Natural killer cell treated with Interleukin-12 subunit alpha and Interleukin-12 subunit beta and Interleukin-15 and Interleukin-18, amount 100 ng/mL, for 72 hours (primary cell): ENCODE measurements around the gene PHF13. TPM values are rescaled to one million over a fixed set of nuclear protein-coding genes. Genes with fewer than 3 reads are reported as not detected.

Experiments
- ATAC-seq, 2 donors: fragments of 150-1000 bp; cut with Tn5 transposase in 1 of 2; sonication (Bioruptor Pico), chemical (Tn5 transposase) in 1 of 2; 2 replicates each; pipeline ENCODE4 v1.10.0; 2021
- DNase-seq: peaks from one replicate; pipeline ENCODE4 v3.0.0; 2022; ENCODE audit warnings: low spot score
- H3K27ac Mint-ChIP-seq, 2 donors: 1 replicate in 1 of 2; 2 replicates in 1 of 2; pipeline ENCODE4 v1.8.0; 2022; ENCODE audit warnings: mixed read lengths in 2 of 2, mild to moderate bottlenecking in 1 of 2, moderate library complexity in 1 of 2
- H3K27me3 Mint-ChIP-seq, 2 donors: 1 replicate in 1 of 2; 2 replicates in 1 of 2; pipeline ENCODE4 v1.8.0; 2022; ENCODE audit warnings: mixed read lengths in 2 of 2
- H3K36me3 Mint-ChIP-seq: one replicate; pipeline ENCODE4 v1.8.0; 2022; ENCODE audit warnings: mixed read lengths
- H3K4me1 Mint-ChIP-seq, 2 donors: 1 replicate in 1 of 2; 2 replicates in 1 of 2; pipeline ENCODE4 v1.8.0; 2022; ENCODE audit warnings: low read depth in 2 of 2, mixed read lengths in 2 of 2, mild to moderate bottlenecking in 1 of 2
- H3K4me3 Mint-ChIP-seq: one replicate; pipeline ENCODE4 v1.8.0; 2022; ENCODE audit warnings: mixed read lengths
- H3K9me3 Mint-ChIP-seq: 2 replicates; pipeline ENCODE4 v1.8.0; 2022; ENCODE audit warnings: mixed read lengths
- total RNA-seq, 2 donors: library from RNA; stranded (reverse); gene quantifications; one replicate each; pipeline ENCODE4 v1.2.3, GENCODE V29; 2022

PHF13 gene
- 10 to 100 TPM; 10.8 to 14.7 TPM for total RNA-seq

DNA sequence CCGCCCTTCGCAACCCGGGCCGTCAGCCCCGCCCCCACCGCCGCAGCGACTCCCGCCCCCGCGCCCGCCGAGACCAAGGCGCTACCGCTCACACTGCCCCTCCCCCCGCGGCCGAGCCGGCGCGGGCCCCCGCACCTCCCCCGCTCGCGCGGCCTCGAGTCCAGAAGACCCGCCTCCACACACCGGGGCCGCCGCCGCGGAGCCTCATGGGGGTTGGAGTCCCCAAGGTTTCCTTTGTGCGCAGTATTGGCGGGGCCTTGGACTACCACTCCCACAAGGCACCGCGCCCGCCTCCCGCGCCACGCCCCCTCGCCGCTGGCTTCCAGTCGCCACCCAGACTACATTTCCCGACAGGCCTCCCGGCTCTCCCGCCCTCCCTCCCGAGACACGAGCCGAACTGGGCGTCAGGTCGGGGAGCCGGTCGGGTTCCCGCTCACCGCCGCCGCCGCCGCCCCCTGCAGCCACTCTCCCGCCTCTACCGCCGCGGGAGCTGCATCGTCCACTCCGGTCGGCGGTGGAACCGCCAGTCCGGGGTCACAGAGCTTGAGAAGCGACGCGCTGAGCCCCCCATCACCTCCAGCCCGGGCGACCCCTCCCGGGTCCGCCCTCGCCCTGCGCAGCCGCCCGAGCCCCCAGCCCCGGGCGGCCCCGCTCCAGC is at the start of gene PHF13:
Gene PHF13, plus strand, starts transcription at position 371 of the 658 bp plus-strand sequence. CDS start 336 bp downstream, outside the sequence.
- no peaks in the 10 kb centered on the region for H3K36me3 Mint-ChIP-seq

DNA sequence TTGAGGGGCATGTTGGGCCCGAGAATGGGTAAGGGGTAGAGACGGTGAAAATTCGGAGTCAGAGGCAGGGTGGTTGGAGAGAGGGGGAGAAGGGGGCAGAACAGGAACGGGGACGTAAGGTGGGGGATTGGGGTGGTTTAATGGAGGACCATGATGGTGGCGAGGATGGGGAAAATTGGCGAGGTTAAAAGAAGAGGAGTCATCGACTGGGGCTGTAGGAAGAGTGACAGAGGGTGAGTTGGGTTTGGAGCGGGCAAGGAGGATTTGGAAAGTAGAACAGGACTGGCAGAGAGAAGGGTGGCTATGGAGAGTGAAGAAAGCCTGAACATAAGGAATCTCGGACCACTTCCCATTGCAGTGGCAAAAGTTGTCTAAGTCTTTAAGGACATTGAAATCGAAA is 44.5 kb upstream of the PHF13 start:
- Mint-ChIP-seq H3K4me1 (no peaks in the 10 kb centered on the region), H3K27me3 (peaks cover 8 to 17% of the 10 kb centered on the region in 2 donors), H3K27ac (no peak overlapping the region), H3K36me3 (no peaks in the 10 kb centered on the region), H3K9me3 (no peaks in the 10 kb centered on the region), H3K4me3 (no peak overlapping the region)
- no peak for DNase-seq
- ATAC-seq, result no peak

More for the DNA sequence above, at the start of gene PHF13:
- H3K9me3 Mint-ChIP-seq, result no peaks in the 10 kb centered on the region
- peak; percentile 99 for ATAC-seq
- no peaks in the 10 kb centered on the region for H3K27me3 Mint-ChIP-seq
- peak; percentile 100 for DNase-seq
- peaks cover 12 to 16% of the 10 kb centered on the region in 2 donors for H3K4me1 Mint-ChIP-seq
- peak within 1 kb of the TSS; percentile 75 to 82 for H3K27ac Mint-ChIP-seq
- peak within 1 kb of the TSS; percentile 98 for H3K4me3 Mint-ChIP-seq

DNA sequence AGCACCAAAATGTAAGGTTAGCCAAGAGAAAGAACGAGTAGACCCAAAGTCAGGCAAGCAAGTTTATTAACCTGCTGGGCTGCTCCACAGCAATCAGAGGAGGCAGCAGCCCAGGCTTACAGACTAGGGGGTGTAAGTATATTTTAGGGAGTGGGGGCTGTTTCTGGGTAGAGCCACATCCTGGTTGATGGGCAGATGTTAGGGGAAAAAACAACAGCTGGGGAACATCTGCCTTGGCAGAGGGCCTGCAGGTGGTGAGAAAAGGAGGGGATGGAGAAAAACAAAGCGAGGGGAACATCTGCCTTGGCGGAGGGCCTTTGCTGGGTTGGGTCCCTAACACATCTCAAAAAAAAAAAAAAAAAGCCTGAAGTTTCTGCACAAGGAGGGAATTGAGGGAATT is 43.4 kb upstream of the PHF13 start:
- no peak overlapping the region for H3K27ac Mint-ChIP-seq
- peaks cover 8 to 17% of the 10 kb centered on the region in 2 donors for H3K27me3 Mint-ChIP-seq
- ATAC-seq (no peak), DNase-seq (no peak)
- no peaks in the 10 kb centered on the region for H3K36me3 Mint-ChIP-seq
- H3K9me3 Mint-ChIP-seq, result no peaks in the 10 kb centered on the region
- no peak overlapping the region for H3K4me3 Mint-ChIP-seq
- H3K4me1 Mint-ChIP-seq, result no peaks in the 10 kb centered on the region

DNA sequence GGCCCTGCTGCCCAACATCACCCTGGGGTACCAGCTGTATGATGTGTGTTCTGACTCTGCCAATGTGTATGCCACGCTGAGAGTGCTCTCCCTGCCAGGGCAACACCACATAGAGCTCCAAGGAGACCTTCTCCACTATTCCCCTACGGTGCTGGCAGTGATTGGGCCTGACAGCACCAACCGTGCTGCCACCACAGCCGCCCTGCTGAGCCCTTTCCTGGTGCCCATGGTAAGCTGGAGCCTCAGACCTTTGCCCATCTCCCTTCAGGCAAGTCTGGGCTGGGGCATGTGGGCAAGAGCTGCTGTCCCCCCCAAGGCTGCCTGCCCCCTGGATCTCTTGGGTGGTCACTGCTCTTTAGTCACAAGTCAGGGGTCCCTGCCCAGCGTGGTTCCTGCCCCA is 42.5 kb upstream of the PHF13 start:
- peak in 1 of 2 donors; percentile 7 for ATAC-seq
- peaks cover 8 to 17% of the 10 kb centered on the region in 2 donors for H3K27me3 Mint-ChIP-seq
- H3K9me3 Mint-ChIP-seq, result no peaks in the 10 kb centered on the region
- no peaks in the 10 kb centered on the region for H3K4me1 Mint-ChIP-seq
- no peaks in the 10 kb centered on the region for H3K36me3 Mint-ChIP-seq
- no peak overlapping the region for H3K27ac Mint-ChIP-seq
- DNase-seq, result no peak
- no peak overlapping the region for H3K4me3 Mint-ChIP-seq

DNA sequence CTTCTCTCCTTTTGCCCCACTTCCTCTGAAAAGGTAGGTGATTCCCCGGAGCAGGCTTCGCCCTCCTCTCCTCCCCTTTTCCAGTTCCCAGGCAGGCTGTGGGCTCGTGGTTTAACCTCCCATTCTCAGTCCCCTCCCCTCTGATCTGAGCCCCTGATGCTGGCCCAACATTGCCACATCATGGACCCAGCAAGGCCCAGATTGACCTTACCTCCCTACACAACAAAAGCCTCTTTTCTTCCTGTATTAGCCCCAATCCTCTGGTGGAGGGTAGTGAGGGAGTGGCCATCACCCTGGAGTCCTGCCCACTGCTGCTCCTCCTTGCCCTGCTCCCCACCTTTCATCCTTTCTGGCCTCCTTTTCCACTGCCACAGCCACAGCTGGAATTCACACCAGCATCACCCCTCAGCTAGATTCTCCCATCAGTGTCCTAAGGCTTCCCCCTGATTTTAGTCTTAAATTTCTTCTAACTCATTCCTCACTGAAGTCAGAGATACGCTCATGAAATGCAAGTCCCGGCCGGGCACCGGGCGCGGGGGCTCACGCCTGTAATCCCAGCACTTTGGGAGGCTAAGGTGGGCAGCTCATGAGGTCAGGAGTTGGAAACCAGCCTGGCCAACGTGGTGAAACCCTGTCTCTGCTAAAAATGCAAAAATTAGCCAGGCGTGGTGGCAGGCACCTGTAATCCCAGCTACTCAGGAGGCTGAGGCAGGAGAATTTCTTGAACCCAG is 40.7 kb upstream of the PHF13 start:
- H3K27ac Mint-ChIP-seq, result no peak overlapping the region
- no peak for ATAC-seq
- H3K36me3 Mint-ChIP-seq, result no peaks in the 10 kb centered on the region

DNA sequence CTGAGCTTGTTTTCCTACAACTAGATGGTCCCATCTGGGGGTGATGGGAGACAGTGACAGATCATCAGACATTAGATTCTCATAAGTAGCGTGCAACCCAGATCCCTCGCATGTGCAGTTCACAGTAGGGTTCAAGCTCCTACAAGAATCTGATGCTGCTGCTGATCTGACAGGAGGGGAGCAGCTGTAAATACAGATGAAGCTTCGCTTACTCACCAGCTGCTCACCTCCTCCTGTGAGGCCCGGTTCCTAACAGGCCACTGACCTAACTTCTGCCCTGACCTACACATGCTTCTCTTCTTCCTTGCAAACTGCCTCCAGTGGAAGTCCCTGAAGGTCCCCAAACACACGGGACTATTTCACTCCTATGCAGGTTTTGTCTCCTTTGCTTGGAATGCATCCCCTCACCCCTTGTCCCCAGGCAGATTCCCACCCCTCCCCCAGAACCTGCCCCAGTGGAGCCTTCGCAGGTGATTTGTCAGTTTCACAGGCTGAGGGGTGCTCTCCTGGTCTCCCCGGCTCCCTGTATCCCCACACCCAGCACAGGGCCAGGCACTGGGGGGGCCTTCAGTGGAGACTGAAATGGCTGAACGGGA is 39.4 kb upstream of the PHF13 start:
- Mint-ChIP-seq H3K4me3 (no peak overlapping the region), H3K4me1 (peaks cover 0 to 3% of the 10 kb centered on the region in 2 donors), H3K36me3 (no peaks in the 10 kb centered on the region), H3K27me3 (peaks cover 7 to 10% of the 10 kb centered on the region in 2 donors), H3K9me3 (no peaks in the 10 kb centered on the region), H3K27ac (no peak overlapping the region)
- no peak for DNase-seq
- ATAC-seq, result no peak

More for the DNA sequence above, 40.7 kb upstream of the PHF13 start:
- no peak for DNase-seq
- Mint-ChIP-seq H3K27me3 (peaks cover 8 to 17% of the 10 kb centered on the region in 2 donors), H3K9me3 (no peaks in the 10 kb centered on the region), H3K4me1 (no peaks in the 10 kb centered on the region), H3K4me3 (no peak overlapping the region)

DNA sequence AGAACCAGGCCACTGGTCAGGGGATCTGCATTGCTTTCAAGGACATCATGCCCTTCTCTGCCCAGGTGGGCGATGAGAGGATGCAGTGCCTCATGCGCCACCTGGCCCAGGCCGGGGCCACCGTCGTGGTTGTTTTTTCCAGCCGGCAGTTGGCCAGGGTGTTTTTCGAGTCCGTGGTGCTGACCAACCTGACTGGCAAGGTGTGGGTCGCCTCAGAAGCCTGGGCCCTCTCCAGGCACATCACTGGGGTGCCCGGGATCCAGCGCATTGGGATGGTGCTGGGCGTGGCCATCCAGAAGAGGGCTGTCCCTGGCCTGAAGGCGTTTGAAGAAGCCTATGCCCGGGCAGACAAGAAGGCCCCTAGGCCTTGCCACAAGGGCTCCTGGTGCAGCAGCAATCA is 38.7 kb upstream of the PHF13 start:
- no peak overlapping the region for H3K4me3 Mint-ChIP-seq
- no peak for ATAC-seq

DNA sequence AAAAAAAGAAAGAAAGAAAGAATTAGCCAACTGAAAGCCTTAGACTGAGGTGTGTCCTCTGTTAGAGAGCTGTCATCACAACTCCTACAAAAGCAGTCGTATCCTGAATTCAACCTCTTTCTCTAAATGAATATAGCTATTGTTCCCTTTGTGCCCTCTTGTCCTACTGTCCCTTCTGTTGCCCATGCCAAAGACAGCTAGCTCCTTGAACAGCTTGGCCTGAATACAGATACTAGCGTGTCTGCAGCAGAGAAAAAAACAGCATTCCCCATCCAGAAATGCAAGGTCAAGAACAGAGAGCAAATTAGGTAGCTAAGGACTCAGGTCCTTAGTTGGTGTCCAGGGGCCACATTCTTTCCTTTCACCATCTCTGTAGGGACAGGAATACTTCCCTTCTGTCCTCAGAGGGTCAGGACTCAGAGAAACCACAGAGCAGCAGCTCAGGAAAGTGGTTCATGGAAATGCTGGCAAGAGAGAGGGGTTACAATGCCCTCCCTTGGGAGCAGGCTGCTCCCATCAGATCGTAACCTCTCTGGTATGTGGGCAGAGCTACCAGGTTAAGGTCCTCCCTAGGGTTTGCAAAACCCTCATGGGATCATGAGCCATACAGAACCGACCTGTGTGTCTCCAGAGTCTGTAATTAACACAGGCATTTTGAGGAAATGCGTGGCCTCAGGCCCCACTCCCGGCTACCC is 35.6 kb upstream of the PHF13 start:
- Mint-ChIP-seq H3K9me3 (no peaks in the 10 kb centered on the region), H3K27ac (no peak overlapping the region), H3K4me1 (peaks cover 24 to 26% of the 10 kb centered on the region in 2 donors), H3K27me3 (peaks cover under 1 to 1% of the 10 kb centered on the region in 2 donors), H3K36me3 (no peaks in the 10 kb centered on the region), H3K4me3 (no peak overlapping the region)
- ATAC-seq, result no peak
- DNase-seq, result no peak

More for the DNA sequence above, 38.7 kb upstream of the PHF13 start:
- no peak for DNase-seq
- Mint-ChIP-seq H3K27ac (no peak overlapping the region), H3K36me3 (no peaks in the 10 kb centered on the region), H3K4me1 (peaks cover 4 to 10% of the 10 kb centered on the region in 2 donors), H3K27me3 (peaks cover 6% of the 10 kb centered on the region in 2 donors), H3K9me3 (no peaks in the 10 kb centered on the region)

DNA sequence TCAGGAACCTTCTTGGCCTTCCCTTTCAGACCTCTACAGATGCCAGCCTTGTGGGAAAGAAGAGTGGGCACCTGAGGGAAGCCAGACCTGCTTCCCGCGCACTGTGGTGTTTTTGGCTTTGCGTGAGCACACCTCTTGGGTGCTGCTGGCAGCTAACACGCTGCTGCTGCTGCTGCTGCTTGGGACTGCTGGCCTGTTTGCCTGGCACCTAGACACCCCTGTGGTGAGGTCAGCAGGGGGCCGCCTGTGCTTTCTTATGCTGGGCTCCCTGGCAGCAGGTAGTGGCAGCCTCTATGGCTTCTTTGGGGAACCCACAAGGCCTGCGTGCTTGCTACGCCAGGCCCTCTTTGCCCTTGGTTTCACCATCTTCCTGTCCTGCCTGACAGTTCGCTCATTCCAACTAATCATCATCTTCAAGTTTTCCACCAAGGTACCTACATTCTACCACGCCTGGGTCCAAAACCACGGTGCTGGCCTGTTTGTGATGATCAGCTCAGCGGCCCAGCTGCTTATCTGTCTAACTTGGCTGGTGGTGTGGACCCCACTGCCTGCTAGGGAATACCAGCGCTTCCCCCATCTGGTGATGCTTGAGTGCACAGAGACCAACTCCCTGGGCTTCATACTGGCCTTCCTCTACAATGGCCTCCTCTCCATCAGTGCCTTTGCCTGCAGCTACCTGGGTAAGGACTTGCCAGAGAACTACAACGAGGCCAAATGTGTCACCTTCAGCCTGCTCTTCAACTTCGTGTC is 34.7 kb upstream of the PHF13 start:
- Mint-ChIP-seq H3K36me3 (no peaks in the 10 kb centered on the region), H3K4me1 (peaks cover 24 to 26% of the 10 kb centered on the region in 2 donors), H3K27ac (peak overlapping the region; percentile 83 to 91), H3K4me3 (peak overlapping the region; percentile 96), H3K9me3 (no peaks in the 10 kb centered on the region), H3K27me3 (no peaks in the 10 kb centered on the region)
- ATAC-seq, result no peak
- DNase-seq, result no peak

DNA sequence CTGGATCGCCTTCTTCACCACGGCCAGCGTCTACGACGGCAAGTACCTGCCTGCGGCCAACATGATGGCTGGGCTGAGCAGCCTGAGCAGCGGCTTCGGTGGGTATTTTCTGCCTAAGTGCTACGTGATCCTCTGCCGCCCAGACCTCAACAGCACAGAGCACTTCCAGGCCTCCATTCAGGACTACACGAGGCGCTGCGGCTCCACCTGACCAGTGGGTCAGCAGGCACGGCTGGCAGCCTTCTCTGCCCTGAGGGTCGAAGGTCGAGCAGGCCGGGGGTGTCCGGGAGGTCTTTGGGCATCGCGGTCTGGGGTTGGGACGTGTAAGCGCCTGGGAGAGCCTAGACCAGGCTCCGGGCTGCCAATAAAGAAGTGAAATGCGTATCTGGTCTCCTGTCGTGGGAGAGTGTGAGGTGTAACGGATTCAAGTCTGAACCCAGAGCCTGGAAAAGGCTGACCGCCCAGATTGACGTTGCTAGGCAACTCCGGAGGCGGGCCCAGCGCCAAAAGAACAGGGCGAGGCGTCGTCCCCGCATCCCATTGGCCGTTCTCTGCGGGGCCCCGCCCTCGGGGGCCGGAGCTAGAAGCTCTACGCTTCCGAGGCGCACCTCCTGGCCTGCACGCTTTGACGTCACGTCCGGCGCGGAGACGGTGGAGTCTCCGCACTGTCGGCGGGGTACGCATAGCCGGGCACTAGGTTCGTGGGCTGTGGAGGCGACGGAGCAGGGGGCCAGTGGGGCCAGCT is 34.0 kb upstream of the PHF13 start, which contains the start of gene ZBTB48:
Gene ZBTB48, plus strand, starts transcription at position 621 of the 745 bp plus-strand sequence. CDS start 616 bp downstream, outside the sequence.
- Mint-ChIP-seq H3K4me1 (peaks cover 28 to 30% of the 10 kb centered on the region in 2 donors), H3K27me3 (no peaks in the 10 kb centered on the region), H3K36me3 (no peaks in the 10 kb centered on the region), H3K9me3 (no peaks in the 10 kb centered on the region), H3K4me3 (peak within 1 kb of the TSS; percentile 96), H3K27ac (peak within 1 kb of the TSS; percentile 83 to 91)
- DNase-seq (peak; percentile 98), ATAC-seq (peak; percentile 99)

DNA sequence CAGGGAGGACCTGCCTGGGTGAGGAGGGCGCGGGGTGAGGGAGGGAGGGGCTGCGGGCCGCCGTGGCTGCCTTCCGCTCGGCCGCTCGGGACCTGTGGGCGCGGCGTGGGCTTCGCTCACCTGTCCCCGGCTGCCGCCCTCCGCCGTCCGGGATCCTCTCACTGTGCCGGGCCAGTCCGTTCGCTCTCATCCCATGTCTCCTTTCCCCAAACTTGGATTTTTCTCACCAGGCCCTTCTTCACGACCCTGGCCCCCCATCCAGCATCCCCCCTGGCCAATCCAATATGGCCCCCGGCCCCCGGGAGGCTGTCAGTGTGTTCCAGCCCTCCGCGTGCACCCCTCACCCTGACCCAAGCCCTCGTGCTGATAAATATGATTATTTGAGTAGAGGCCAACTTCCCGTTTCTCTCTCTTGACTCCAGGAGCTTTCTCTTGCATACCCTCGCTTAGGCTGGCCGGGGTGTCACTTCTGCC is 33.4 kb upstream of the PHF13 start:
- Mint-ChIP-seq H3K9me3 (no peaks in the 10 kb centered on the region), H3K4me1 (peaks cover 34 to 36% of the 10 kb centered on the region in 2 donors), H3K27me3 (no peaks in the 10 kb centered on the region), H3K27ac (peak overlapping the region; percentile 83 to 91), H3K36me3 (no peaks in the 10 kb centered on the region), H3K4me3 (peak overlapping the region; percentile 96)
- ATAC-seq (peak in 1 of 2 donors; percentile 3), DNase-seq (no peak)

DNA sequence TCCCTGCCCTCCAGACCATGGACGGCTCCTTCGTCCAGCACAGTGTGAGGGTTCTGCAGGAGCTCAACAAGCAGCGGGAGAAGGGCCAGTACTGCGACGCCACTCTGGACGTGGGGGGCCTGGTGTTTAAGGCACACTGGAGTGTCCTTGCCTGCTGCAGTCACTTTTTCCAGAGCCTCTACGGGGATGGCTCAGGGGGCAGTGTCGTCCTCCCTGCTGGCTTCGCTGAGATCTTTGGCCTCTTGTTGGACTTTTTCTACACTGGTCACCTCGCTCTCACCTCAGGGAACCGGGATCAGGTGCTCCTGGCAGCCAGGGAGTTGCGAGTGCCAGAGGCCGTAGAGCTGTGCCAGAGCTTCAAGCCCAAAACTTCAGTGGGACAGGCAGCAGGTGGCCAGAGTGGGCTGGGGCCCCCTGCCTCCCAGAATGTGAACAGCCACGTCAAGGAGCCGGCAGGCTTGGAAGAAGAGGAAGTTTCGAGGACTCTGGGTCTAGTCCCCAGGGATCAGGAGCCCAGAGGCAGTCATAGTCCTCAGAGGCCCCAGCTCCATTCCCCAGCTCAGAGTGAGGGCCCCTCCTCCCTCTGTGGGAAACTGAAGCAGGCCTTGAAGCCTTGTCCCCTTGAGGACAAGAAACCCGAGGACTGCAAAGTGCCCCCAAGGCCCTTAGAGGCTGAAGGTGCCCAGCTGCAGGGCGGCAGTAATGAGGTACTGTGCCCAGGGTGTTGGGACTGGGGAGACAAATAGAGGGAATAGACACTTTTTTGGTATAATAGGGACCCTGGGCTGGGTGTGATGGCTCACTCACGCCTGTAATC is 32.7 kb upstream of the PHF13 start:
- H3K4me3 Mint-ChIP-seq, result peak overlapping the region; percentile 96
- no peaks in the 10 kb centered on the region for H3K9me3 Mint-ChIP-seq

More for the DNA sequence above, 32.7 kb upstream of the PHF13 start:
- peaks cover 34 to 37% of the 10 kb centered on the region in 2 donors for H3K4me1 Mint-ChIP-seq
- H3K27ac Mint-ChIP-seq, result peak overlapping the region; percentile 83 to 91
- no peak for ATAC-seq
- no peaks in the 10 kb centered on the region for H3K27me3 Mint-ChIP-seq
- no peak for DNase-seq
- no peaks in the 10 kb centered on the region for H3K36me3 Mint-ChIP-seq
